Measurements from ENCODE around the gene RAPH1.

GRCh38 chr2:203535784-203536585, 884 bp upstream of the RAPH1 start:
- TF ChIP-seq CTCF (IDR thresholded peaks at IDR 0.05) = no peak
- no peak for TF ChIP-seq POLR2AphosphoS5 (IDR thresholded peaks at IDR 0.05)

Data from gastroesophageal sphincter (tissue), 3 donors.